Stimulated activated CD4-positive, alpha-beta T cell treated with anti-CD3 and anti-CD28 coated beads, Interleukin-4, amount 100 ng/mL, for 24 hours (primary cell): ENCODE results near the gene NUDT1.
A peak's percentile ranks its signal among the peaks of the same experiment; 100 is the strongest.

Experiments used
- DNase-seq: peaks from one replicate; pipeline ENCODE4 v3.0.0-alpha.2; 2020

NUDT1 gene

DNA sequence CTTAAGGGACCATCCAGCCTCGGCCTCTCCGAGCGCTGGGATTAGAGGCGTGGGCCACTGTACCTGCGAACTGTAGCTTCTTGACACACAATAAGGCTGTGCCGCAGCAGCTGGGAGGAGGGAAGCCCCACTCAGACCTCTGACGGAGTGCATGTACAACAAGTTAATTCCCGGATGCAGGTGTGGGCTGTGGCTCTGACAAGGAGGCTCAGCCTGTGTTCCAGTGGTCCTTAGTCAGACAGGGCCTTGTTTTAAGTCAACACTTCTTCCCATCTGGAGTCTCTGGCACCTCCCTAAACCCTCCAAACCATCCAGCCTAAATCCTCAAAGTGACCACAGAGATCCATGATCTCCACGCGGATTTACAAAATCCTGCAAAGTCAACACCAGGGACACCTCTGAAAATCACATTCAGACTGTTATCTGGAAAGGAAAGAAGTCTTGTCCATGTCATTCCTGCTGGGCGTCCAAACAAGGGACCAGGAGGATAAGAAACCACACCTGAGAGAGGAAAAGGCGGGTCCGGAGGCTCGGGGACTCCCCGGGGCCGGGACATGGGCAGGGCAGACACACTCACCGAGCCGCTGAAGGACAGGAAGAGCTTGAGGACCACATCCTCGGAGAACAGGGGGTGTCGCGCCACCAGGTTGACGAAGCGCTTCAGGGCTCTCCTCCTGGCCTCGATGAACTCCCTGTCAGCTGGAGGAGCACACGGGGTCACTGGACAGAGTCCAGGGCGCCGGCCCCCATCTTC is 29.4 kb downstream of the NUDT1 start:
- no peak for DNase-seq

GRCh38 chr7:2272031-2272430 is 30.0 kb downstream of the NUDT1 start:
- DNase-seq = no peak

DNA sequence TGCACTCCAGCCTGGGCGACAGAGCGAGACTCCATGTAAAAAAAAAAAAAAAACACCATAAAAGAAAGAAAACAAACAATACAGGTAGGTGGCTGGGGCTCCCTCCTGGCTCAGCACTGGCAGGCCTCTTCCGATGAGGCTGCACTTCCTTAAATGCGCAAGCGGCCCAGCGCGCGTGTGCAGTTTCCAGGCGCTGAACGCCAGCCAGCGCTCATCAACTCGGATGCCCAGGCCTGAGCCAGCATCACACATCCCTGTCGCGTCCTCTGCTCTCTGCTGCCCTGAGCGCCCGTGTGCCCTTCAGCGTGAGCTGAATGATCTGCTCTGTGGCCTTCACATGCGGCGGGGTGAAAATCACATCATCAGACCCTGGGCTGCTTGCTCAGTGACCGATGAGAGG is 31.8 kb downstream of the NUDT1 start:
- DNase-seq = no peak

DNA sequence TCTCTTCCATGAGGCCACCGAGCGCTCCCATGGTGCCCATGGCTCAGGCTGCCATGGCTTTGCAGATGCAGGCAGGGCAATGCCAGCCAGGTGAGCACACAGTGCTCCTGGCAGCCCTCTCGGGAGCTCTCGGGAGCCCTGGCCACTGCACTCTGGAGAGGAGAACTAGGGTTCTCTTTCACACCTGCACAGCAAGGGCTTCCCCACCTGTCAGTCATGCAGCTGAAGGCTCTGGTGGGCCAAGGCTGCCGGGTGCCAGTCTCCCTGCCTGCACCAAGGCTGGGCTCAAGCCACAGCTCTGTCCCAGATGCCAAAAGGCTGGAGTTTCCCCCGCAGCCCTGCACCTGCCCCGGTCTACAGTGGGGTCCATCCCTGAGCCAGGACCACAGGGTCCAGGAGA is 32.6 kb downstream of the NUDT1 start:
- DNase-seq = no peak

- DNase-seq = no peak
Measured at GRCh38 chr7:2275101-2275500, 33.1 kb downstream of the NUDT1 start.

DNA sequence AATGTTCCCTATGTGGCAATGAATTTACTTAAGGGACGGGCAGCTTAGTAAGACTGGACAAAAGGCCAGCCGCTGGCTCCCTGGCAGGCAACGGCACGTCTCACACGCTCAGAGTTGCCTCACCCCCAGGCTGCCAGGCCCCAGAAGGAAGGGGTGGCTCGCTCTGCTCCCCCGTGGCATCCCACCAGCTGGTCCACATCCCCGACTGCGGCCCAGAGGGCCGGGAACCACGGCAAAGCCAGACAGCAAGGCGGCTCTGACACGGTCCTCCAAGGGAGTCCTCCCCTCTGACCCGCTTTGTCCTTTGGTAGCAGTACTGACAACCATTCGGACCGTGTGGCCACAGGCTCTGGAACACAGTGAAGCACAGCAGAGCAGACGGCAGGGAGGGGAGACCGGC is 34.1 kb downstream of the NUDT1 start:
- DNase-seq = no peak

DNA sequence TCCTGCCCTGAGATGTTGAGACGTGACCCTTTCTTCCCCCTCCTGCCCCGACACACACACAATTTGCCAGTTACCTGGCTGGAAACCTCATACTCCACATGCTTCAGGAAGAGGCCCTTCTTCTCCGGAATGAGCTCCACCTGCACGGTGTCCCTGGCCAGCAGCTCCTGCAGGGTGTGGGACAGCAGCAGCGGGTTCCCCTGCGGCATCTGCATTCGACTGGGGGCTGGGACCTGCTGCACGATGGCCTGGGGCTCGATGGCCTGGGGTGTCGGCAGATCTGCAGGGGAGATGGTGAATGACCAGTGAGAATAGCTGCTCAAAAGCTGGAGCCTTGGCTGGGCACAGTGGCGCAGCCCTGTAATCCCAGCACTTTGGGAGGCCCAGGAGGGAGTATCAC is 36.0 kb downstream of the NUDT1 start:
- DNase-seq = no peak

GRCh38 chr7:2279896-2280295 is 37.9 kb downstream of the NUDT1 start:
- no peak for DNase-seq

GRCh38 chr7:2280424-2280823 is 38.4 kb downstream of the NUDT1 start:
- DNase-seq = no peak

DNA sequence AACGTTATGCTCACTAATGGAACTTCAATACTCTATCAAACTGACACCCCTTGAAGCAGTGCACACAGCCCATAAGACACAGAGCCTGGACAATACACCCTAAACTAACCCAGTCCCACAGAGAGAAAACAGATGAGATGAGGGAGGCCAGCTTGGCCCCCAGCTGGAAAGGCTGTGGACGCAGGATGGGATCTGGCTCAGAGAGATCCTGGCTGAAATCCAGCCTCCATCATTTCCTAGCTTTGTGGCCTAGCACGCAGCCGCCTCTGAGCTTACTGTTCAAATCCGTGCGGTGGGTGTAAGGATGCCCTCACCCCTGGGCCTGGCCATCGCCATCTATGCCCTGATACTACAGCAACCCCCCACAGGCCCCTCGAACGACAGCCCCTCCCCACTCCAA is 39.5 kb downstream of the NUDT1 start:
- DNase-seq = no peak

GRCh38 chr7:2282185-2282751 is 40.2 kb downstream of the NUDT1 start:
- DNase-seq = no peak

GRCh38 chr7:2283074-2283473 is 41.0 kb downstream of the NUDT1 start:
- no peak for DNase-seq

- DNase-seq = no peak
Measured at GRCh38 chr7:2287745-2288144, 45.7 kb downstream of the NUDT1 start.

DNA sequence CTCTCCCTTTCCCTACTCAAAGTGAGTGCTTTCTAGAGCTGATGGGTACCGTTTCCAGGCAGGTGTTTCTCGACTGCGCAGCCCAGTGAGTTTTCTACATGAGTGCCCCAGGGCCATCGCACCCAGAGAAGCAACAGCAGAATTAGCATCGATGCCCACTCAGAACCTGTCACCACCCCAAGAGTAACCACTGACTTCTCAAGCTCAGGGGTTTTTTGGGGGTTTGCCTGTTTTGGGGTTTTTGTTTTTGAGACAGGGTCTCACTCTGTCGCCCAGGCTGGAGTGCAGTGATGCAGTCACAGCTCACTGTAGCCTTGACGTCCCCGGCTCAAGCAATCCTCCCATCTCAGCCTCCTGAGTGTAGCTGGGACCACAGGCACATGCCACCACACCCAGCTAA is 46.5 kb downstream of the NUDT1 start:
- DNase-seq = no peak

DNA sequence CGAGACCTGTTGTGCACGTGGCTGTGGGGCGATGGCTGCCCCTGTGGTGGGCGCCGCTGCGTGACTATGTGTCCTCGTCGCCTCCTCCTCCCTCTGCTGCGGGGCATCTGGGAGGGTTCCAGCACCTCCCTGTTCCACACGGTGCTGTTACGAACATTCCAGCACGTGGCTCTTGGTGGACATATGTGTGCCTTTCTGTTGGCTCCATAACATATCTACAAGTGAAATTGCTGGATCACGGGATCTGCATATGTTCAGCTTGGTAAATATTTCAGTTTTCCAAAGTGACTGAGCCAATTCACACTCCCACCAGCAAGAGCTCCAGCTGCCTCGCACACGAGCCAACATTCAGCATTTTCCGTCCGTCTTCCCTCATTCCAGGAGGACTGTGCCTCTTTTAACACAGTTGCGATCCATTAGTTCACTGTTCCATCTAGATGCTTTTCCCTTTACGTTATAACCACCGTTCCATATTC is 47.1 kb downstream of the NUDT1 start:
- no peak for DNase-seq

DNA sequence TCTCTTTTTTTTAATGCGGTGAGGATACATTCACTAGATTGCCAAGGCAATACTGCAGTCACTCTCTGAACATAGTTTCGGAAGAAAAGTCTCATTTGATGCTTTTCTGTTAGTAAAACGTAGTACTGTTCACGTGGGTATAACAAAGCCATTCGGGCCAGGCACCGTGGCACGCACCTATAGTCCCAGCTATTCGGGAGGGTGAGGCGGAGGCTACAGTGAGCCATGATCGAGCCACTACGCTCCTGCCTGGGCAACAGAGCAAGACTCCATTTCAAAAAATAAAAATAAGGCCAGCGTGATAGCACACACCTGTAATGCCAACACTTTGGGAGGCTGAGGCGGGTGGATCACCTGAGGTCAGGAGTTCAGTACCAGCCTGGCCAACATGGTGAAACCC is 47.6 kb downstream of the NUDT1 start:
- no peak for DNase-seq

- DNase-seq = no peak
Measured at GRCh38 chr7:2290877-2291276, 48.9 kb downstream of the NUDT1 start.

DNA sequence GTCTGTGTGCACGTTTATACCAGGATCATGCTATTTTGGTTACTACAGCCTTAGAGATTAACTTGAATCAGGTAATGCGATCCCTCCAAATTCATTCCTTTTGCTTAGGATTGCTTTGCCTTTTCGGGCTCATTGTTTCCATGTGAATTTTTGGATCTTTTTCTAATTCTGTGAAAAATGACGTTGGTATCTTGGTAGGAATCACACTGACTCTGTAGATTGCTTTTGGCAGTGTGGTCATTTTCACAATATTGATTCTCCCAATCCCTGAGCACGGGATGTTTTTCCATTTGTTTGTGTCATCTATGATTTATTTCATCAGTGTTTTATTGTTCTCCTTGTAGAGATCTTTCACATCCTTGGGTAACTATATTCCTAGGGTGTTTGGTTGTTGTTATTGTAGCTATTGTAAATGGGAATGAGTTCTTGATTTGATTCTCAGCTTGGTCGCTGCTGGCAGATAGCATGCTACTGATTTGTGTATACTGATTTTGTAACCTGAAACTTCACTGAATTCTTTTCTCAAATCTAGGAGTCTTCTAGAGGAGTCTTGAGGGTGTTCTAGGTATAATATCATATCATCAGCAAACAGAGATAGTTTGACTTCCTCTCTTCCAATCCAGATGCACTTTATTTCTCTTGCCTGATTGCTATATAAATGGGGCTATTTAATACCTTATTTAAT is 54.1 kb downstream of the NUDT1 start:
- DNase-seq = no peak

DNA sequence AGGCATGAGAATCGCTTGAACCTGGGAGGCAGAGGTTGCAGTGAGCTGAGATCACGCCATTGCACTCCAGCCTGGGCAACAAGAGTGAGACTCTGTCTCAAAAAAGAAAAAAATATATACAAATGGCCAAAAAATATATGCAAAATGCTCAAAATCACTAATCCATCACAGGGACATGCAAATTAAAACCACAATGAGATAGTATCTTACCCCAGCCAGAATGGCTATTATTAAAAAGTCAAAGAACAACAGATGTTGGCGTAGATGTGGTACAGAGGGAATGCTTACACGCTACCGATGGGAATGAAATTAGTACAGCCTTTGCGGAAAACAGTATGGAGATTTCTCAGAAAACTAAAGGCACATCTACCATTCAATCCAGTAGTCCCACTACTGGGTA is 54.8 kb downstream of the NUDT1 start:
- no peak for DNase-seq

DNA sequence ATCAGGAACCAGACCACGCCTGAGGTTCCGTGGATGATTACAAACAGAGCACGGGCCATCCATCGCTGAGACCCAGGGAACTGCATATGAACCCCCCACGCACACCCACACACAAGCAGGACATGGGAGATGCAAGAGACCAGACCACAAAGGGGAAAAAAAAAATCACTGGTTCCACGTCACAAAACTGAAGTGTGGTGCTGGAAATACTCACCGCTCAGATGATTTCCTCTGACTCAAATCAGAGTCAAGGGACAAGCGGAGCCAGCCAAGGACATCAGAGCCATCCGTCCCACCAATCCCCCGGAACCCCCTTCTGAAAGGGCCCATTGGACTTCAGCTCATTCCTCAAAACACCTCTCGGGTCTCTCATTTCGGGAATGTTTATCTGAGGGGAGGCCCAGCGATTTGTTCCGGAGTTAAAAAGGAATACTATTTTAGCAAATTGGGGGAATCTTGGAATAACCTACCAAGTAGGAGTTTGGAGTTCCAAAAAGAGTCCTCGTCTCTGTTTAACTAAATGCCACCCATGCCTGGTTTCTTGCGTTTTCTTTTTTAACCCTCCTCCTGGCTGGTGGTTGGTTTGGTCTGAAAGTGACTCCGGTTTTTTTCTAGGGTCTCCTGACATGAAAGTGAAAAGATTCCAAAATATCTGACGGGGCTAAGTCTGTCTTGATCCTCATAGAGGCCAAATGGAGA is 57.3 kb downstream of the NUDT1 start:
- peak; percentile 11 for DNase-seq

DNA sequence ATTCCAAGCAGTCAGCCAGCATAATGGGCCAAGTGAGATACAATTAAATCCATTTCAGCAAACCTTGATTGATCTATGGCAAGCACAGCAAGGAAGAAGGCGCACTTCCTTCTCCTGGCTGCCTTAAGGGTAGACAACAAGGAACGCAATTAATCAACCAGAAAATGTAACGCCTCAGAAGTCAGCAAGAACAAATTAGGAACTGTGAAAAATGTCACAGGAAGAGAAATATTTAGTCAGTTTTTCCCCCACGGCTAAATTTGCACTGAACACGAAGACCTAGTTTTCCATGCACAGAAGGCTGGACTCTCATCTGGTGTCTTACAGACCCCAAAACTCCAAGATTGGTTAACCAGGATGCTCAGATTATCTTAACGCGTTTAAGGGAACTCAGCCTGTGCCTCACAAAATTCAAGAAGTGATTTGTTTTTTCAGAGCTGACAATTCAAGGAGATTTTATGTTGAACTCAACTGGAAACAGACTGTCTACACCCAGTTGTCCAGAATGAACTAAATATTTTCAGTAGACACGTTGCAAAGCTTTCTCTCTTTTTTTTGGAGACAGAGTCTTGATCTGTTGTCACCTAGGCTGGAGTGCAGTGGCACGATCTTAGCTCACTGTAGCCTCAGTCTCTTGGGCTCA is 58.0 kb downstream of the NUDT1 start:
- DNase-seq = no peak
